Measurements from ENCODE around the gene FOXA2.
"Not testable (repeated sequence)": the region's sequence is repeated elsewhere in the genome, so short reads cannot be mapped to it uniquely, and the experiment has no call there.

FOXA2 gene

GRCh38 chr20:22567944-22568871, 16.2 kb downstream of the FOXA2 start:
- no peak for DNase-seq

GRCh38 chr20:22566876-22567658, 17.3 kb downstream of the FOXA2 start:
- DNase-seq: no peak

GRCh38 chr20:22563062-22563965, 21.1 kb downstream of the FOXA2 start:
- DNase-seq: no peak

GRCh38 chr20:22562620-22563019, 21.8 kb downstream of the FOXA2 start:
- DNase-seq: no peak

GRCh38 chr20:22561965-22562577, 22.3 kb downstream of the FOXA2 start:
- DNase-seq: no peak

- DNase-seq: no peak
These were observed 23.6 kb downstream of the FOXA2 start for GRCh38 chr20:22560817-22561216.

GRCh38 chr20:22559711-22560318, 24.6 kb downstream of the FOXA2 start:
- DNase-seq: no peak

GRCh38 chr20:22557403-22558276, 26.7 kb downstream of the FOXA2 start:
- DNase-seq: no peak

GRCh38 chr20:22556565-22557056, 27.8 kb downstream of the FOXA2 start:
- DNase-seq: no peak

GRCh38 chr20:22555791-22556564, 28.4 kb downstream of the FOXA2 start:
- DNase-seq: no peak

- DNase-seq: no peak
These were observed 30.0 kb downstream of the FOXA2 start for GRCh38 chr20:22554391-22554790.

- DNase-seq: not testable (repeated sequence)
These were observed 33.9 kb downstream of the FOXA2 start for GRCh38 chr20:22550514-22550913.

GRCh38 chr20:22548040-22548439, 36.3 kb downstream of the FOXA2 start:
- DNase-seq: no peak

GRCh38 chr20:22546344-22546743, 38.0 kb downstream of the FOXA2 start:
- no peak for DNase-seq

- no peak for DNase-seq
These were observed 39.3 kb downstream of the FOXA2 start for GRCh38 chr20:22545045-22545444.

GRCh38 chr20:22544462-22544861, 39.9 kb downstream of the FOXA2 start:
- no peak for DNase-seq

GRCh38 chr20:22542427-22542826, 41.9 kb downstream of the FOXA2 start:
- no peak for DNase-seq

GRCh38 chr20:22540832-22541231, 43.5 kb downstream of the FOXA2 start:
- no peak for DNase-seq

- DNase-seq: no peak
These were observed 47.2 kb downstream of the FOXA2 start for GRCh38 chr20:22536956-22537756.

Measured in midbrain (tissue), 1 donor.